Measurements from ENCODE around the gene BAIAP2. TPM values are rescaled to one million over a fixed set of nuclear protein-coding genes. Genes with fewer than 3 reads are reported as not detected.

BAIAP2 gene
- total RNA-seq, 2 experiments from 2014 or later, result 2.8 TPM

DNA sequence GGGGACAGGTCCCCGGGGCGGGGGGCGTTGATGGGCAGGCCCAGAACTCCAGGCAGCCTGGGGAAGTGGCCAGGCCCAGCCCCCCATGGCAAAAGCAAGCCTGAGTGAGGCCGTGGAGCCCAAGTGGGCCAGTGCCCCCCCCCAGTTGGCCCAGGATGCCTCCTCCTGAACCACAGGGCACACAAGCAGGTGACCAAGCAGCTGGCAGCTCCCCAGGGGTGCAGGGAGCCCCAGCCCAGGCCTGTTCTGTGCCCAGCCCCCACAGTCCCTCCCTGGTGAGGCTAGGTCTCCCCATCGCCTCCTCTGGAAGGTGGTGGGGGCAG is 92.1 kb downstream of the BAIAP2 start:
- CTCF ChIA-PET, result no interaction called here
- H3K4me1 Mint-ChIP-seq, result no peaks in the 10 kb centered on the region
- H3K27me3 Mint-ChIP-seq, result no peaks in the 10 kb centered on the region
- no peaks in the 10 kb centered on the region for H3K9me3 Mint-ChIP-seq
- no peak for DNase-seq
- no peak overlapping the region for H3K4me3 Mint-ChIP-seq
- POLR2A ChIA-PET, result no interaction called here
- H3K27ac Mint-ChIP-seq, result no peak overlapping the region
- no peaks in the 10 kb centered on the region for H3K36me3 Mint-ChIP-seq (ENCODE audit: low read depth)

DNA sequence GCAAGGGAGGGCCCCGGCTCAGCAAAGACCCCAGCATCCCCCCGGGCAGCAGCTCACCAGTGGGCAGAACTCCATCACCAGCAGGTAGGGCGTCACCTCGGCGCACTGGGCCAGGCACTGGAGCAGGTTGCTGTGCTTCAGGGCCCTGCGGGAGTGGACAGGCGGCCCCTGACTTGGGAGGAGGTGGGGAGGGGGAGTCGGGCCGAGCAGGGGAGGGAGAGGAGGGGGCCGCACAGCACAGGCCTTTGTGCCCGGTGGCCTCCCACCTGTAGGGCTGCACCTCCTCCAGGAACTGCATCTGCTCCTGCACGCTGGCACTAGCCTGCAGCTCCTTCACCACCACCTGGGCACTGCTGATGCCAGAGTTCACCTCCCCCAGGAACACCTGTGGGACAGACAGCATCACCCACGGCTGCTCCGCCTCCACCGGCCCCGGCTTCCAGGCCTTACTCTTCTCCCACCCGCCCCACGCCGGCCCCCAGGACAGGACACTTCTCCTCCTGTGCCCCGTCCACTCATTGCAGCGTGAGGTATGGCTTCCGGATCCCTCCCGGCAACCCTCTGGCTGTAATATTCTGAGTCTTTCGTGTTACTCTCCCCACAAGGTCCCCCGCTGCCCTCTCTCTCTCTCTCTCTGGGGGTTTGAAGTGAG is 92.7 kb downstream of the BAIAP2 start:
- CTCF ChIA-PET, result no interaction called here
- Mint-ChIP-seq H3K4me3 (no peak overlapping the region), H3K27ac (peak overlapping the region; percentile 19), H3K36me3 (ENCODE audit: low read depth) (no peaks in the 10 kb centered on the region), H3K27me3 (no peaks in the 10 kb centered on the region), H3K9me3 (no peaks in the 10 kb centered on the region), H3K4me1 (no peaks in the 10 kb centered on the region)
- DNase-seq, result no peak
- POLR2A ChIA-PET, result no interaction called here

DNA sequence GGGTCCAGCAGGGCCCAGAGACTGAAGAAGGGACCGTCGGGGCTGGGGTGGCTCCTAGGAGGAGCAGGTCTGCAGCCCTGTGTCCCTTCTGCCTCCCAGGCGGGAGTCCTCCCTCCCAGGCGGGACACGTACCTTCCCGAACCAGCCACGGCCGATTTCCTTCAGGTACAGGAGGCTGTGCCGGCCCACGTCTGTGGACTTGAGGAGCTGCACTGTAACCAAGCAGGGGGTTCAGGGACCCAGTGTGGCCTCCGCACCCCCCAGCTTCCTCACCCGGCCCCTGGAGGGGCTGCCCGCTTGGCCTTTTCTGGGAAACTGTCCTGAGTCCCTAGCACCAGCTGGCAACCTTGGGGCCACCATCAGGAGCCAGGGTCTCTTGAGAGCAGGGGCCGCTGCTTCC is 93.4 kb downstream of the BAIAP2 start:
- DNase-seq, result no peak
- POLR2A ChIA-PET, result no interaction called here
- no peaks in the 10 kb centered on the region for H3K36me3 Mint-ChIP-seq (ENCODE audit: low read depth)
- no peak overlapping the region for H3K4me3 Mint-ChIP-seq
- H3K27me3 Mint-ChIP-seq, result no peaks in the 10 kb centered on the region
- no peaks in the 10 kb centered on the region for H3K4me1 Mint-ChIP-seq
- CTCF ChIA-PET, result interaction anchor here (0.5 kb wide), 1 partner anchor 1147 kb away, joined by 3 read pairs; no protein-coding TSS in a partner anchor
- H3K9me3 Mint-ChIP-seq, result no peaks in the 10 kb centered on the region
- no peak overlapping the region for H3K27ac Mint-ChIP-seq

DNA sequence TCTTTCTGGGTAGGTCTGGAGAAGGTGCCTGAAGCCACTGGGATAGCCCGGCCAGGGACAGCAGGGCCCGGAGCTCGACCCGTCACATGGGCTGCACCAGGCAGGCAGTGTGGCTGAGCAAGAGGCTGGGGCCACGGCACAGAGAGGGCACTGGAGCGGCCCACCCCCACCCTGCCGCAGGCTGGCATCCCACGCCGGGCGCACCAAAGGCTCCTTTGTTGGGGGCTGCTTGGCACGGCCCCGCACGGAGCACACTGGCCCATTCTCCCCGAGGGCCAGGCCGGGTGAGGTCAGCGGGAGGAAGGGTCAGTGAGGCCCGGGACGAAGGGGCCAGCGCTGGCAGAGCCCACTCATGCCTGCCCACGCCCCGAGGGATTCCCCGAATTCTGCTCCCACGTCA is 93.8 kb downstream of the BAIAP2 start:
- DNase-seq, result no peak
- CTCF ChIA-PET, result interaction anchor here (0.5 kb wide), 1 partner anchor 1147 kb away, joined by 3 read pairs; no protein-coding TSS in a partner anchor
- Mint-ChIP-seq H3K4me1 (no peaks in the 10 kb centered on the region), H3K27me3 (no peaks in the 10 kb centered on the region), H3K36me3 (ENCODE audit: low read depth) (no peaks in the 10 kb centered on the region), H3K4me3 (no peak overlapping the region), H3K9me3 (no peaks in the 10 kb centered on the region), H3K27ac (no peak overlapping the region)
- POLR2A ChIA-PET, result no interaction called here

DNA sequence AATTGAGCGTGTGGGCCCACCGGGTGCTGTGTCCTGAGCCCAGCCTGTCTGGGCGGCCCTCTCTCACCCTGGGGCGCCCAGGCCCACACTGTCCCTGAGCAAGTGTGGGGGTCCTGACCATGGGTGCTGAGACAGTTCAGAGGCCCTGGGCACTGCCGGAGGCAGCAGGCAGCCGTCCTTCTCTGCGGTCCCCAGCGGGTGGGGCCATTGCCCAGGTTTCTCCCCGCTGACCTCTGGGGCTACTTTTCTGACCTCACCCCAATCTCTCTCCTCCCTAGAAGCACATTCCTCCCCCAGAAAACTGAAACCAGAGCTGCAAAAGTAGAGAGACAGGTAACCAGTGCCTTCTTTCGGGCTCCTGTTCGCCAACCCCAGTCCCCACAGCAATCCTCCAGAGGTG is 94.3 kb downstream of the BAIAP2 start:
- CTCF ChIA-PET, result no interaction called here

DNA sequence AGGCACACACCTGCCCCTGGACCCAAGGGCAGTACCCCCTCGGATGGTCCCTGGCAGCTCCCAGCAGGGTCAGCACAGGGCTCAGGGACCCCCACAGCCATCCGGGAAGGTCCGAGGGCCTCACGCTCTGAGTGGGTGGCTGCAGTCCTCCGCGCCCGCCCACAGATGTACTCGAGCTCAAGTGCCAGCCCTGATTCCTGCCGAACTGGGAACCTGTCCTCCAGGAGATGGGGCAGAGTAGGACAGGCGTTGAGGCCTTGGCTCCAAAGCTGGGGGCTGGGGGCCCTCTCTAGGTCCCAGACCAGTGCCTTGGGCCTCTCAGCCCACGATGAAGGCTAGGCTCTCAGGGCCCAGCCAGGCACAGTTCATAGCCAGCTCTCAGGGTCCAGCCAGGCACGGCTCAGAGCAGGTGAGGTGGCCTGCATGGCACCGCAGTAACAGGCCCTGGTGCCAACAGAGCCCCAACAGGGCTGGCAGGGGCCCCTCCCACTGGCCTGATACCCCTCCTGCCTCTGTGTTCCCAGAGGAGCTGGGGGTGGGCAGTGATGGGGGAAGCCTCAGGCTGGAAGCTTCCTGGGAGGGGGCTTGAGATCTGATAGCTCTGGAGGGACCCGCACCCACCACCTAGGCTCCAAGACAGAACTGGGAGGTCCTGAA is 94.9 kb downstream of the BAIAP2 start:
- DNase-seq, result no peak
- H3K9me3 Mint-ChIP-seq, result no peaks in the 10 kb centered on the region
- H3K27ac Mint-ChIP-seq, result no peak overlapping the region
- no peaks in the 10 kb centered on the region for H3K36me3 Mint-ChIP-seq (ENCODE audit: low read depth)
- no peak overlapping the region for H3K4me3 Mint-ChIP-seq
- H3K27me3 Mint-ChIP-seq, result no peaks in the 10 kb centered on the region
- ChIA-PET CTCF (no interaction called here), POLR2A (no interaction called here)
- no peaks in the 10 kb centered on the region for H3K4me1 Mint-ChIP-seq

More for the DNA sequence above, 94.3 kb downstream of the BAIAP2 start:
- H3K4me1 Mint-ChIP-seq, result no peaks in the 10 kb centered on the region
- DNase-seq, result no peak
- no peaks in the 10 kb centered on the region for H3K27me3 Mint-ChIP-seq
- POLR2A ChIA-PET, result no interaction called here
- H3K27ac Mint-ChIP-seq, result no peak overlapping the region
- H3K36me3 Mint-ChIP-seq (ENCODE audit: low read depth), result no peaks in the 10 kb centered on the region
- H3K9me3 Mint-ChIP-seq, result no peaks in the 10 kb centered on the region
- no peak overlapping the region for H3K4me3 Mint-ChIP-seq

DNA sequence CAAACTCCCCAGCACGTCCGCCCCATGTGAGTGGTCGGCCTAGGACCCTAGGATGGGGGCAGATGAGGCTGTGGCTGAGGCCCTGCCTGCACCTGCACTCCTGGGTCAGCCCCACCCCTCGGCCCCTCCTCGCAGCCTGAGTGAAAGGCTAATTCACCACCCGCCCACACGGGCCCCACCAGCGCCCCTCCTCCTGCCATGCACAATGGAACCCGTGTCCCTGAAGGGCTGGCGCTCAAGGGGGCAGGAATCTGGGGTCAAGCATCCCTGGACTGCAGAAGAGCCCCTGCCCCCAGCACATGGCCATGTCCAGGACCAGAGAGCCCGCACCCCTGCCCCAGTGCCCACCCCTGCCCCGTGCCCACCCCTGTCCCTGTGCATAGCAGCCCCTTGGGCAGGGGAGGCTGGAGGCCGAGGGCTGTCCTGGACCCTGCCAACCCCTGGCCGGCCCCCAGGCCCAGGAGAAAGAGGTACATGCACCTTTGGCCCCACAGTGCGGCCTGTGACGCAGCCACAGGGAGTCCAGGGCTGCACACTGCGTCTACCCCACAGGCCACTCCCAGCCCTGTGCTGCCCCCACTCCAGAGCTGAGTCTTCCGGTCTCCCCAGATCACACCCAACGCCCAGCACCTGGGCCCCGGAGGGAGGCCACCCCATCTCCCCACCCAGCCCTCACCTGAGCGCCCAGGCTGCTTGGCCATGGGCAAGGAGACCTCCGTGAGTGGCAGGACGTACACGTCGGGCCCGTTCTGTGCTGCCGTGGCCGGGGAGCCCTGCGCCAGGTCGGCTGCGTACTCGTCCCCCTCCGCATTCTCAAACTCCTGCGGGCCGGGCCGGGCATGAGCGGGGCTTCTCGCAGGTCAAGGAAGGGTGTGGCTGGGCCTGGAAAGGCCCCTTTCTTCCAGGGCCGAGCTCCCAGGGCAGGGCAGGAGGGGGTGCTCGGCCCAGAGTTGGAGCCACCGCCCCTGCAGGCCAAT is 95.7 kb downstream of the BAIAP2 start:
- no peaks in the 10 kb centered on the region for H3K9me3 Mint-ChIP-seq
- CTCF ChIA-PET, result interaction anchor here (1.0 kb wide), 2 partner anchors 8 to 11 kb away, joined by 3 read pairs; no protein-coding TSS in a partner anchor
- H3K27ac Mint-ChIP-seq, result no peak overlapping the region
- DNase-seq, result no peak
- POLR2A ChIA-PET, result no interaction called here
- H3K27me3 Mint-ChIP-seq, result no peaks in the 10 kb centered on the region
- H3K4me1 Mint-ChIP-seq, result no peaks in the 10 kb centered on the region
- H3K4me3 Mint-ChIP-seq, result no peak overlapping the region
- no peaks in the 10 kb centered on the region for H3K36me3 Mint-ChIP-seq (ENCODE audit: low read depth)

DNA sequence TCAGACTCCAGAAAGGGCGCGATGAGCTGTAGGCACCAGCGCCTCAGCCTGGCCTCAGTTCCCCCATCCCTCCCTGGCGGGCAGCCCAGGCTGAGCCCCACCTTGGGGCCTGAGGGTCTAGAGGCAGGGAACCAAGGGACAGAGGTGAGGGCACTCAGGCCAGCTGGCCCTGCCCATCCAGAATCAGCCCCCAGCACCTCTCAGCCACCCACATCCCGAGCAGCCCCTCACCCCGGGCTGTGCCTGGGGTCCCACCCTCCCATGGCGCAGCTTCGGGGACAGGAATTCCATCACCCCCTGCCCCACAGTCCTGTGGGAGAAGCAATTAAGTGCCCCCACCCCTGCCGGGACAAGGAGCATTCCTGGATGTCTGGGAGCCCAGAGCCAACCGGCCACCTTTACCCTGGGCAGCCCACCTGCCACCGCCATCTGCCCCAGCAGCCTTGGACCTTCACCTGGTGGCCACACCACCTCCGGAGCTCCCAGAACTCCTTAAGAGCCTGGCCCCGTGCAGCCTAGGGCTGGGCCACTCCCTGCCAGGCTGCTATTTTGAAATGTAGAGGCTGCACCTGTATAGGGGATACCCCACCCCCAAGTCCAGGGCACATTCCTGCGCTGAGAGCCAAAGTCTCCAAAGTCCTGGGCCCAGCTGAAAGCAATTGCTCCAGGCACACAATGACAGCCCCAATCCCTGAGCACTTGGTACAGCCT is 96.7 kb downstream of the BAIAP2 start:
- H3K9me3 Mint-ChIP-seq, result no peaks in the 10 kb centered on the region
- CTCF ChIA-PET, result interaction anchor here (1.0 kb wide), 2 partner anchors 9 to 10 kb away, joined by 3 read pairs; no protein-coding TSS in a partner anchor
- H3K4me1 Mint-ChIP-seq, result no peaks in the 10 kb centered on the region

DNA sequence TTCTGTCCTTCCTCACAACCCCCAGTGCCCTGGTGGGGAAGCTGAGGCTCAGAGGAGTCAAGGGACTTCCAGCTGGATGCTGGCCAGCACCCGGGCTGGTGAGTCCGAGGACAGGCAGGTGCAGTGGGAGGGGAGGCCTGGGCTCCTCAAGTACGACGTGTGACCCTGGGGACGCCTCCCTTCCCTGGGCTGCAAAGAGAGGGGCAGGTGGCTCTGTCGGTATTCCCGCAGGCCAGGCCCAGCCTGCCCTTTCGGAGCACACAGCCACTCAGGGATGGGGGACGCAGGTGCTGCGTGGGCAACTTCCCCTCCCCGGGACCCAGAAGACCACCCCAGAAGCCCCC is 97.2 kb downstream of the BAIAP2 start:
- Mint-ChIP-seq H3K27me3 (no peaks in the 10 kb centered on the region), H3K4me1 (no peaks in the 10 kb centered on the region), H3K36me3 (ENCODE audit: low read depth) (no peaks in the 10 kb centered on the region), H3K9me3 (no peaks in the 10 kb centered on the region), H3K4me3 (no peak overlapping the region), H3K27ac (no peak overlapping the region)
- CTCF ChIA-PET, result no interaction called here
- POLR2A ChIA-PET, result no interaction called here
- no peak for DNase-seq

More for the DNA sequence above, 96.7 kb downstream of the BAIAP2 start:
- DNase-seq, result no peak
- POLR2A ChIA-PET, result no interaction called here
- Mint-ChIP-seq H3K27me3 (no peaks in the 10 kb centered on the region), H3K36me3 (ENCODE audit: low read depth) (no peaks in the 10 kb centered on the region), H3K27ac (no peak overlapping the region), H3K4me3 (no peak overlapping the region)

DNA sequence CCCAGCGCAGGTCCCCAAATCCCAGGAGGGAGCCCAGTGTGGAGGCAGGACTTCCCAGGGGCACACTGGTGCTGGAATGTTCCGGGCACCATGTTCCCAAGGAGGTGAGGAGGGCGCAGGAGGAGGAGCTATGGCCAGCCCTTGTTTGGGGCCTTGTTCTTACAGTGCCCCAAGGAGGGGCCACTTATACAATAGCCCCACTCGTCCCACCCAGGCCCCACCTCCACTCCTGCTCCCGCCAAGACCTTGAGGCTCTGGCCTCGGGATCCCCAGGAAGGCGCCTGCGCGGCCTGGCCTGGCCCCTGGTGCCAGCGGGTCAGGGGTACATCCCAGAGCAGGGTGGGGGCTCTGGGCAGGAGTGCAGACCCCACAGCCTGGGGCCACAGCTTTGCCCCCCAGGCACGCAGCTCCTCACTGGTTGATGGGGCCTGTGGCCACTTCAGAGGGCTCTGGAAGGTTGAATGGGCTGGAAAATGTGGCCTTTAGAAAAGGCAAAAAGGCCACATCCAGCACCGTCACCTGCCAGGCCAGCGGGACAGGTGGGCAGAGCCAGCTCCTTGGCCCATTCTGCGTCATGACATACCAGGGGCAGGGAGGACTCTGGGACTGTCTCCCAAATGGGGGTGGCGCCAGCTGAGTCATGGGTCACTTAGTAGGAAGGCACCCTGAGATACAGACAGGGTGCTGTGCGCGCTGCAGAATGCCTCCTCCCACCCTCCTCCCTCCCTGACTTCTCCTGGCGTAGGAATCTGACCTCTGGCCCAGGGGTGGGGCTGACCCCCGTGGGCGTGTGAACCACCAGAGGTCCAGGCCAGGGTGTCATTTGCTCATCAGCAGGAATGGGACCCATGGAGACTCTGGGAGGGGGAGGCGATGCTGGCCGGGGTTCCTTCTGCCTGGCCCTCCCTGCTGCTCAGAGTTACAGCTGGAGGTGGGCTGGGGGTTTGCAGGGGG is 98.1 kb downstream of the BAIAP2 start:
- CTCF ChIA-PET, result interaction anchor here (1.0 to 1.4 kb wide), 2 partner anchors 12 to 706 kb away, joined by 3 read pairs; no protein-coding TSS in a partner anchor
- no peak overlapping the region for H3K4me3 Mint-ChIP-seq

DNA sequence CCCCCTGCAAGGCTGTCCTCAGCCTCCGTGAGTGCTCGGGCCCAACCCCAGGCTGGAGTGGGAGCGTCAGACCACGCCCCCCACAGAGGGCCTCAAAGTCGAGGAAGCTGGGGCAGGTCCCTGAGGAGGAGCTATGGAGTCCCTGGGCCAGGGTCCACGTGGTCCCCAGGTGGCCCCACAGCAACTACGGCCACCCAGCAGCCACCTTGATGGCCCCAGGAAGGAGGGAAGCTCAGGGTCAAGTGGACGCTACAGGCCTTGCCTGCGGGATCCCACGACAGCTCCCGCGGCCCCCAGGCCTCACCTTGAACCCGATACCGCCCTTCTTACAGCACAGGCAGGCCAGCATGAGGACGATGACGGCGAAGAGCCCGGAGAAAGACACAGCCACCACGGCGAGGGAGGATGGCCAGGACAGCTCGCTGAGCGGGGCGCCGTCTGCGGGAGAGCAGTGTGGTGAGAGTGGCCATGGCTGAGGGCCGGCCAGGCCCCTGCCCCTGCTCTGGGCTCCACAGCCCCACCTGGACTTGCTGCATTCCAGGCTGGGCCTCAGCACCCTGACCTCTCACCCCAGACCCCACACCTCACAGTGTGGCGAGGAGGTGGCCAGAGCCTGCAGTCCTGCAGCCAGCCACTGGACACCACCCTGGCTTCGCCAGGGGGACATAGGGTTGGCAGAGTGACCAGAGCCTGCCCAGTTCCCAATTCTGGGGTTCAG is 99.3 kb downstream of the BAIAP2 start:
- no peaks in the 10 kb centered on the region for H3K36me3 Mint-ChIP-seq (ENCODE audit: low read depth)
- H3K27ac Mint-ChIP-seq, result no peak overlapping the region
- no peaks in the 10 kb centered on the region for H3K4me1 Mint-ChIP-seq
- DNase-seq, result no peak
- H3K4me3 Mint-ChIP-seq, result no peak overlapping the region
- POLR2A ChIA-PET, result no interaction called here
- CTCF ChIA-PET, result interaction anchor here (1.0 to 1.4 kb wide), 2 partner anchors 11 to 707 kb away, joined by 3 read pairs; no protein-coding TSS in a partner anchor
- no peaks in the 10 kb centered on the region for H3K27me3 Mint-ChIP-seq
- peaks cover 18% of the 10 kb centered on the region for H3K9me3 Mint-ChIP-seq

More for the DNA sequence above, 98.1 kb downstream of the BAIAP2 start:
- H3K27me3 Mint-ChIP-seq, result no peaks in the 10 kb centered on the region
- peaks cover 7% of the 10 kb centered on the region for H3K9me3 Mint-ChIP-seq
- H3K27ac Mint-ChIP-seq, result no peak overlapping the region
- no peaks in the 10 kb centered on the region for H3K36me3 Mint-ChIP-seq (ENCODE audit: low read depth)
- H3K4me1 Mint-ChIP-seq, result no peaks in the 10 kb centered on the region
- no peak for DNase-seq
- POLR2A ChIA-PET, result no interaction called here

Data from activated CD4-positive, alpha-beta T cell treated with anti-CD3 and anti-CD28 coated beads, Interleukin-2, amount 10 ng/mL, durations not matched to agents 7 days and 5 days (primary cell).